Tibial artery (tissue), 4 donors: ENCODE measurements around the gene ZNF280D.

Experiments
- DNase-seq, 2 donors: peaks; one replicate each; pipeline ENCODE4 v3.0.0-alpha.2; 2019
- H3K27ac ChIP-seq, 2 donors: fragments of 200-600 bp; sonication (generic) in 1 of 2; 1 replicate in 1 of 2; 2 replicates in 1 of 2; pipeline ENCODE4 v1.5.1; 2018 to 2019; ENCODE audit warnings: mild to moderate bottlenecking in 1 of 2
- H3K27me3 ChIP-seq, 2 donors: fragments of 200-600 bp; sonication (generic) in 1 of 2; one replicate each; pipeline versions ENCODE4 v1.5.1 to v1.6.0; 2016 to 2019
- H3K36me3 ChIP-seq, 3 donors: fragments of 200-600 bp; sonication (generic) in 2 of 3; one replicate each; pipeline ENCODE4 v1.5.1; 2016 to 2019; ENCODE audit warnings: mild to moderate bottlenecking in 2 of 3
- H3K4me1 ChIP-seq, 4 donors: fragments of 200-600 bp; sonication (generic) in 2 of 4; 1 replicate in 3 of 4; 2 replicates in 1 of 4; pipeline ENCODE4 v1.5.1; 2016 to 2019
- H3K4me3 ChIP-seq, 2 donors: fragments of 200-600 bp; sonication (generic) in 1 of 2; 1 replicate in 1 of 2; 2 replicates in 1 of 2; pipeline ENCODE4 v1.5.1; 2018 to 2019; ENCODE audit warnings: mild to moderate bottlenecking in 2 of 2
- H3K9me3 ChIP-seq, 3 donors: fragments of 200-600 bp; sonication (generic) in 1 of 3; one replicate each; pipeline ENCODE4 v1.5.1; 2016 to 2019
- intact Hi-C: fragments of 100-400 bp; cut with DNase I; formaldehyde crosslinking; loops from one replicate; pipeline ENCODE4 v1.15.0; 2023; ENCODE audit warnings: low total_unique reads
- TF ChIP-seq, protein P1 (sequence below), 2 experiments: fragments of 200-600 bp in 1 of 2; fragments of 450-650 bp in 1 of 2; IDR thresholded peaks; one replicate each; pipeline ENCODE4 v1.5.1; 2017 to 2019; ENCODE audit warnings: antibody characterized with exemption in 2 of 2, mild to moderate bottlenecking in 1 of 2, moderate library complexity in 1 of 2

The ZNF280D gene

DNA sequence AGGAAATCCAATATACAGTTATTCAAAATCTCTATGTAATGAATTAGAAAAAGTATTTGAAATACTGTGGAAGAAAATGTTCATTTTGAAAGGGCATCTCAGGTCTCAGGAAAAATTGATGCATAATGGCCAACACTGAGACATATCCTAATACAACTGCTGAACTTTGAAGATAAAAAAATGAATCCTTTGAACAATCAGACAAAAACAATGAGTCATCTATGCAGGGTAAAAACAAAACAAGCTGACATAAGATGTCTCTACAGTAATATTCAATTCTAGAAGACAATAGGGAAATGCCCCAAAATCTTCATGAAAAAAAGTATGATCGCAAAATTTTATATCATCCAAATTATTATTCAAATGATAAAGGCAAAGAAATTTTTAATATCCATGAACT lies 34.0 kb upstream of the ZNF280D start:
- Histone ChIP-seq H3K4me1 (peaks cover 0 to 28% (median 5%) of the 10 kb centered on the region in 4 donors), H3K27me3 (no peaks in the 10 kb centered on the region), H3K36me3 (no peaks in the 10 kb centered on the region), H3K27ac (no peak overlapping the region), H3K9me3 (no peaks in the 10 kb centered on the region), H3K4me3 (no peak overlapping the region)
- intact Hi-C loops: no loop called here
- DNase-seq: no peak
- TF ChIP-seq, protein P1, sequence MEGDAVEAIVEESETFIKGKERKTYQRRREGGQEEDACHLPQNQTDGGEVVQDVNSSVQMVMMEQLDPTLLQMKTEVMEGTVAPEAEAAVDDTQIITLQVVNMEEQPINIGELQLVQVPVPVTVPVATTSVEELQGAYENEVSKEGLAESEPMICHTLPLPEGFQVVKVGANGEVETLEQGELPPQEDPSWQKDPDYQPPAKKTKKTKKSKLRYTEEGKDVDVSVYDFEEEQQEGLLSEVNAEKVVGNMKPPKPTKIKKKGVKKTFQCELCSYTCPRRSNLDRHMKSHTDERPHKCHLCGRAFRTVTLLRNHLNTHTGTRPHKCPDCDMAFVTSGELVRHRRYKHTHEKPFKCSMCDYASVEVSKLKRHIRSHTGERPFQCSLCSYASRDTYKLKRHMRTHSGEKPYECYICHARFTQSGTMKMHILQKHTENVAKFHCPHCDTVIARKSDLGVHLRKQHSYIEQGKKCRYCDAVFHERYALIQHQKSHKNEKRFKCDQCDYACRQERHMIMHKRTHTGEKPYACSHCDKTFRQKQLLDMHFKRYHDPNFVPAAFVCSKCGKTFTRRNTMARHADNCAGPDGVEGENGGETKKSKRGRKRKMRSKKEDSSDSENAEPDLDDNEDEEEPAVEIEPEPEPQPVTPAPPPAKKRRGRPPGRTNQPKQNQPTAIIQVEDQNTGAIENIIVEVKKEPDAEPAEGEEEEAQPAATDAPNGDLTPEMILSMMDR (IDR thresholded peaks at IDR 0.05): no peak

DNA sequence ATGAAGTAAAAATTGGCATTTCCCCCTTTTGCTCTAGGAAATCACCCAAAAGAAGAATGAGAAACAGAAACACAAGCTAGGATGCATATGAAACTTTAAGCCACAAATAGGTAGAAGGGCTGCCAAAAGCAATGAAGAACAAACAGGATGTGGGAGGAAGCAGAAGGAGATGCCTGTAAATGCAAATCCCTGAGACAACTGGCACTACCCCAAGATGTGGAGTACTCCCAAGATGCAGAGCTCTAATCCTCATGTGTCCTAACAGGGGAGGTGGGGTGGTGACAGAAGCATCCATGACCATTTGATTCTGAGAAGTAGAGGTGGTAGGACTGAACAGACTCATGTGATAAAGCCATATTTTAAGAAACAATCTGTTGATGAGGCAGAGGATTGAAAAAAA lies 31.9 kb upstream of the ZNF280D start:
- intact Hi-C loops: no loop called here
- Histone ChIP-seq H3K9me3 (no peaks in the 10 kb centered on the region), H3K4me3 (no peak overlapping the region), H3K27me3 (no peaks in the 10 kb centered on the region), H3K4me1 (peaks cover 0 to 28% (median 5%) of the 10 kb centered on the region in 4 donors), H3K36me3 (no peaks in the 10 kb centered on the region), H3K27ac (no peak overlapping the region)
- TF ChIP-seq, protein P1 (IDR thresholded peaks at IDR 0.05): no peak
- DNase-seq: no peak

DNA sequence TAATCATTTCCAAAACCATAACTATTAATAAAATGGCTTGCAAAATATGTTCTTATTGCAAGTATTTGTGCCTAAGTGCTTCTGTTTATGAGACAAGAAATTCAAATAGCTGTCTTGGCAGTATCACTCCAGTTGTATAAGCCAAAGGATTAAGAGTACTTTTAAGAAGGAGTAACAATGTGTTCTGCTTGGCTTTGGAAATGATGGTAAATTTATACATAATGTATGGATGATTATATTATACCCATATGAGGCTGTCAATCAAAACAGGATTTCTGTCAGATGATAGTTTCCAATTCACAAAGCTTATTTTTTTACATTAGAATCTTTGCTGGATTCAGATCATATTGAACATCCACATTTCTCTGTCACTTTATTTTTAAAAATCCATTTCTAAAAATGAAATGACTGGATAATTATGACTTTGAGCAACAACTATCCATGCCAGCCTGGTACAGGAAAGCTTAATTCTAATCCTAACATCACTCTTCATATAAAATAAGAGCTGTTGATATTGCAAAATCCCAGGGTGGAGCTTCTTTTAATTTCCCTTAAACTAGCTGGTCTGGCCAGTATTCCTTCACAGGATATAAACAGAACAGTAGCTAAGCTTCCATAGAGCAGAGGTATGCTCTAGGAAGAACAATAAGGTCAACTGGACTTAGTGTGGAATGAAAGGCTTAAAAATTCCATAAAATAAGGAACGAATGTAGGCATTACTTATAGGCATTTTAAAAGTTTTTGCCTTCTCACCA lies 30.0 kb upstream of the ZNF280D start:
- H3K27ac ChIP-seq: peak overlapping the region; percentile 36 to 66
- no peaks in the 10 kb centered on the region for H3K9me3 ChIP-seq
- H3K4me1 ChIP-seq: peaks cover 0 to 42% (median 8%) of the 10 kb centered on the region in 4 donors
- H3K27me3 ChIP-seq: no peaks in the 10 kb centered on the region
- H3K4me3 ChIP-seq: no peak overlapping the region
- TF ChIP-seq, protein P1 (IDR thresholded peaks at IDR 0.05): no peak
- intact Hi-C loops: no loop called here
- DNase-seq: no peak
- H3K36me3 ChIP-seq: no peaks in the 10 kb centered on the region

DNA sequence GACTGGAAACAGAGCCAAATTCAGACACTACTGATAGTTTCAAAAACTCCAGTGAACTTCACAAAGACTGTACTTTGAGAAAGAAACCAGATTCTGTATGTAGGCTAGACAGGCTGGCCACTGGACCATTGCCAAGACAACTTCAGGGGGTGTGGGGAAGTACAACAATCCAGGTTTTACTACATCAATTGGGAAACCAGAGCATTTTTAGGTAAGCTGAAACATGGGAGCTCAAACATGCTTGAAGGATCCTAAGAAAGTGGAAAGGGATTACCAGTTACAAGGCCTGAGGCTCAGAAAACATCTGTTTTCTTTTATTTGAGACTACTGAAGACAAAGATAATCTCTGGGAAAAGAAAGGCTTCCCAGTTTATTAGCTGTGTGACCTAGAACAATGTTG lies 26.9 kb upstream of the ZNF280D start:
- TF ChIP-seq, protein P1 (IDR thresholded peaks at IDR 0.05): no peak
- H3K4me3 ChIP-seq: no peak overlapping the region
- no peak for DNase-seq
- H3K27me3 ChIP-seq: no peaks in the 10 kb centered on the region
- intact Hi-C loops: no loop called here
- no peak overlapping the region for H3K27ac ChIP-seq
- no peaks in the 10 kb centered on the region for H3K9me3 ChIP-seq
- H3K4me1 ChIP-seq: peaks cover 0 to 40% (median 7%) of the 10 kb centered on the region in 4 donors
- H3K36me3 ChIP-seq: no peaks in the 10 kb centered on the region

DNA sequence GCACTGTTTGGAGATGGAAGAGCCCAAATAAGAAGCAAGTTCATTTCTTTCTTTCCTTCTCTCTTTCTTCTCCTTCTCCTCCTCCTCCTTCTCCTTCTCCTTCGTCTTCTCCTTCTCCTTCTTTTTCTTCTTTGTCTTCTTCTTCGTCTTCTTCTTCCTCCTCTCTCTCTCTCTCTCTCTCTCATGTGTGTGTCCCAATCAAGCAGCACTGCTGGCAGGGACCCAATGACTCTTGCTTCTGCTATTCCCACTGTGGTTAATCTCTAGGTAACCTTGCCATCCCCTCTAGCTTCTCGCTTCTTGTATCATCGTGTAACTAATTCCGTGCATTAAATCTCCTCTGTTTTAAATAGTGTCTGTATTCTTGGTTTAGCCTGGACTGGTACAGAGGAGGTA lies 26.1 kb upstream of the ZNF280D start:
- H3K4me1 ChIP-seq: peaks cover 0 to 35% (median 6%) of the 10 kb centered on the region in 4 donors
- peak; percentile 70 to 73 for DNase-seq
- intact Hi-C loops: no loop called here
- H3K27ac ChIP-seq: no peak overlapping the region
- H3K9me3 ChIP-seq: no peaks in the 10 kb centered on the region
- no peaks in the 10 kb centered on the region for H3K36me3 ChIP-seq
- TF ChIP-seq, protein P1 (IDR thresholded peaks at IDR 0.05): no peak
- no peak overlapping the region for H3K4me3 ChIP-seq
- H3K27me3 ChIP-seq: no peaks in the 10 kb centered on the region
